Measurements from ENCODE around the gene SGIP1.

- TF ChIP-seq GABPA (IDR thresholded peaks at IDR 0.05; ENCODE audit: borderline replicate concordance, insufficient read depth, low read length) (no peak), EP300 (IDR thresholded peaks at IDR 0.05; ENCODE audit: borderline replicate concordance in 1 of 2, low read depth in 2 of 2, low read length in 2 of 2) (no peak), CHD2 (IDR thresholded peaks at IDR 0.05; ENCODE audit: low read length) (no peak), EZH2 (IDR thresholded peaks at IDR 0.05; ENCODE audit: low read depth, low read length, severe bottlenecking) (no peak), CBX5 (IDR thresholded peaks at IDR 0.05; ENCODE audit: low read depth, low read length) (no peak), TBP (IDR thresholded peaks at IDR 0.05; ENCODE audit: low read depth, low read length) (no peak), TAF1 (IDR thresholded peaks at IDR 0.05; ENCODE audit: low read depth, low read length) (no peak)
These were observed 30.0 kb upstream of the SGIP1 start for GRCh38 chr1:66503841-66504470.
